ENCODE measurements around the gene FIBP. TPM values are rescaled to one million over a fixed set of nuclear protein-coding genes. Genes with fewer than 3 reads are reported as not detected.

FIBP gene
- total and polyA plus RNA-seq, 10 of the 15 experiments (the other 5 are each of a cell fraction or from before 2014, with no cell fraction given): 65.1 to 182 (median 94.6) TPM

- peak; percentile 68; the same call in 1 of the 2 replicates for TF ChIP-seq EED (IDR thresholded peaks at IDR 0.05; ENCODE audit: low read depth)
- TF ChIP-seq IKZF1 (conservative IDR thresholded peaks at IDR 0.05): peak; percentile 88
- TF ChIP-seq SMAD5 (IDR thresholded peaks at IDR 0.05; ENCODE audit: low read depth): peak; percentile 76
- no peak for TF ChIP-seq ZNF592 (IDR thresholded peaks at IDR 0.05)
- TF ChIP-seq STAT1 (conservative IDR thresholded peaks at IDR 0.05): 0 out of 2 replicates have a peak, but pooled peaks have one; percentile 17
- TF ChIP-seq PAX5 (IDR thresholded peaks at IDR 0.05; ENCODE audit: borderline replicate concordance, low read depth, low read length): no peak
- TF ChIP-seq BCLAF1 (IDR thresholded peaks at IDR 0.05): no peak
- TF ChIP-seq ZBED1 (IDR thresholded peaks at IDR 0.05; ENCODE audit: borderline replicate concordance): no peak
- TF ChIP-seq POLR2A (IDR thresholded peaks at IDR 0.05; ENCODE audit: low read depth, low read length): peak; percentile 89
- TF ChIP-seq NR2F1 (conservative IDR thresholded peaks at IDR 0.05): peak; percentile 17; the same call in 1 of the 2 replicates
- TF ChIP-seq SUZ12 (IDR thresholded peaks at IDR 0.05; ENCODE audit: unreplicated experiment): no peak
- peak; percentile 71 for TF ChIP-seq CREM (IDR thresholded peaks at IDR 0.05; ENCODE audit: low read depth)
- no peak; the same call in 1 of the 2 replicates for TF ChIP-seq BACH1 (IDR thresholded peaks at IDR 0.05; ENCODE audit: borderline replicate concordance)
- TF ChIP-seq RELA (IDR thresholded peaks at IDR 0.05; ENCODE audit: borderline replicate concordance, partially characterized antibody): peak; percentile 21
- 0 out of 2 replicates have a peak, but pooled peaks have one; percentile 64 for TF ChIP-seq MEF2A (IDR thresholded peaks at IDR 0.05; ENCODE audit: insufficient read depth, low read depth, low read length)
- TF ChIP-seq PBX3 (IDR thresholded peaks at IDR 0.05; ENCODE audit: insufficient replicate concordance, low read depth, low read length): peak; percentile 56
- peak; percentile 31 for TF ChIP-seq MYC (IDR thresholded peaks at IDR 0.05; ENCODE audit: insufficient read depth, insufficient read length, insufficient replicate concordance, low read length, severe bottlenecking)
- peak; percentile 48 for TF ChIP-seq SIX5 (IDR thresholded peaks at IDR 0.05; ENCODE audit: low read depth, low read length, severe bottlenecking)
- TF ChIP-seq E4F1 (IDR thresholded peaks at IDR 0.05; ENCODE audit: borderline replicate concordance, partially characterized antibody): no peak
Observed at GRCh38 chr11:65860278-65861164, 27.8 kb downstream of the FIBP start, which contains the start of gene MUS81 (continued).

All from GM12878 (cell line).